Endodermal cell (in vitro differentiated cells): Measurements from ENCODE around the gene CLCA1. TPM values are rescaled to one million over a fixed set of nuclear protein-coding genes. Genes with fewer than 3 reads are reported as not detected.

Experiments
- DNase-seq: peaks from one replicate; pipeline ENCODE4 v3.0.0-alpha.2; 2017
- H3K27ac ChIP-seq: 2 replicates; pipeline ENCODE4 v1.5.1; 2013; ENCODE audit warnings: mild to moderate bottlenecking, low read depth, low read length, moderate library complexity
- H3K27me3 ChIP-seq: 2 replicates; pipeline ENCODE4 v1.6.1; 2013; ENCODE audit warnings: mild to moderate bottlenecking, low read length, moderate library complexity; ENCODE audit not compliant: insufficient read depth, control insufficient read depth, poor library complexity, severe bottlenecking
- H3K36me3 ChIP-seq: 2 replicates; pipeline ENCODE4 v1.7.0; 2013; ENCODE audit warnings: mild to moderate bottlenecking, low read length, moderate library complexity; ENCODE audit not compliant: control insufficient read depth, insufficient read depth
- H3K4me1 ChIP-seq: one replicate; pipeline ENCODE4 v1.7.0; 2013; ENCODE audit warnings: low read length; ENCODE audit not compliant: control insufficient read depth, insufficient read depth
- H3K4me3 ChIP-seq: 2 replicates; pipeline ENCODE4 v1.5.1; 2013; ENCODE audit warnings: mild to moderate bottlenecking, low read length, moderate library complexity
- H3K9ac ChIP-seq: 2 replicates; pipeline ENCODE4 v1.6.1; 2013; ENCODE audit warnings: mild to moderate bottlenecking, low read length, moderate library complexity; ENCODE audit not compliant: poor library complexity, severe bottlenecking; ENCODE audit errors: extremely low read depth
- H3K9me3 ChIP-seq: 2 replicates; pipeline ENCODE4 v1.6.1; 2013; ENCODE audit warnings: mild to moderate bottlenecking, low read length, moderate library complexity; ENCODE audit not compliant: control insufficient read depth
- H3K27ac Mint-ChIP-seq: 2 replicates; pipeline ENCODE4 v1.8.0; 2020; ENCODE audit warnings: mixed read lengths
- H3K27me3 Mint-ChIP-seq: 2 replicates; pipeline ENCODE4 v1.8.0; 2021; ENCODE audit warnings: mild to moderate bottlenecking, mixed read lengths; ENCODE audit not compliant: insufficient read depth
- H3K36me3 Mint-ChIP-seq: 2 replicates; pipeline ENCODE4 v1.8.0; 2020; ENCODE audit warnings: low read depth, mixed read lengths
- H3K4me1 Mint-ChIP-seq: 2 replicates; pipeline ENCODE4 v1.8.0; 2020; ENCODE audit warnings: mixed read lengths
- H3K4me3 Mint-ChIP-seq: 2 replicates; pipeline ENCODE4 v1.8.0; 2020; ENCODE audit warnings: mild to moderate bottlenecking, moderate library complexity, mixed read lengths
- H3K9me3 Mint-ChIP-seq: 2 replicates; pipeline ENCODE4 v1.8.0; 2020; ENCODE audit warnings: mild to moderate bottlenecking, mixed read lengths
- CTCF ChIP-seq: fragments of 200-600 bp; sonication (generic); conservative IDR thresholded peaks from 2 replicates; pipeline ENCODE4 v1.5.0; 2021; ENCODE audit warnings: antibody characterized with exemption, mild to moderate bottlenecking
- WGBS, 2 experiments: methylation state at CpG; one replicate each; pipeline versions ENCODE4 v1.1.5 to v1.1.7; 2013; ENCODE audit warnings: missing lambda C conversion rate in 2 of 2, mixed read lengths in 1 of 2; ENCODE audit not compliant: insufficient coverage in 1 of 2, insufficient read length in 1 of 2; 5-methylcytosine and 5-hydroxymethylcytosine counted together
- total RNA-seq, 2 donors: library from RNA; stranded (reverse); fragmentation: NEBNext Ultra II Directional in 1 of 2; extraction: Animal tissue kit (Norgen Biotek cat#: 25700) in 1 of 2; gene quantifications; 2 replicates in 1 of 2; 3 replicates in 1 of 2; pipeline ENCODE4 v1.2.1, GENCODE V29; 2021

CLCA1 gene
- total RNA-seq, 2 donors from 2014 or later, result 0.24 to 0.60 TPM

- peaks cover 2% of the 10 kb centered on the region for H3K9me3 Mint-ChIP-seq
- Histone ChIP-seq H3K27ac (no peak overlapping the region), H3K27me3 (no peaks in the 10 kb centered on the region), H3K36me3 (no peaks in the 10 kb centered on the region), H3K9ac (no peak overlapping the region), H3K4me3 (no peak overlapping the region), H3K4me1 (no peaks in the 10 kb centered on the region), H3K9me3 (peaks cover 5% of the 10 kb centered on the region)
- H3K4me1 Mint-ChIP-seq, result peaks cover 23% of the 10 kb centered on the region
- H3K27me3 Mint-ChIP-seq, result no peaks in the 10 kb centered on the region
- no peak overlapping the region for H3K27ac Mint-ChIP-seq
- H3K36me3 Mint-ChIP-seq, result no peaks in the 10 kb centered on the region
- DNase-seq, result no peak
- TF ChIP-seq CTCF, result no peak
- 90% methylated on average over 3 of the region's 3 CpGs; no CpG with 5 or more reads in 1 of the 2 experiments for WGBS, 2 experiments
- H3K4me3 Mint-ChIP-seq, result no peak overlapping the region
These were observed 7.2 kb upstream of the CLCA1 start for GRCh38 chr1:86461482-86461881.

GRCh38 chr1:86464819-86465218, 3.9 kb upstream of the CLCA1 start:
- H3K4me1 ChIP-seq, result peaks cover 4% of the 10 kb centered on the region
- Mint-ChIP-seq H3K27ac (no peak overlapping the region), H3K9me3 (peaks cover 2% of the 10 kb centered on the region), H3K27me3 (no peaks in the 10 kb centered on the region), H3K4me1 (peaks cover 42% of the 10 kb centered on the region), H3K36me3 (no peaks in the 10 kb centered on the region), H3K4me3 (no peak overlapping the region)
- no peaks in the 10 kb centered on the region for H3K27me3 ChIP-seq
- H3K9ac ChIP-seq, result no peak overlapping the region
- H3K36me3 ChIP-seq, result no peaks in the 10 kb centered on the region
- WGBS, 2 experiments, result 86 to 100% methylated on average over 1 of the region's 1 CpG
- peaks cover 5% of the 10 kb centered on the region for H3K9me3 ChIP-seq
- no peak for DNase-seq
- no peak for TF ChIP-seq CTCF
- H3K4me3 ChIP-seq, result no peak overlapping the region
- no peak overlapping the region for H3K27ac ChIP-seq

- Mint-ChIP-seq H3K36me3 (no peaks in the 10 kb centered on the region), H3K27ac (no peak overlapping the region), H3K27me3 (peaks cover 5% of the 10 kb centered on the region), H3K4me1 (peaks cover 28% of the 10 kb centered on the region), H3K4me3 (no peak overlapping the region), H3K9me3 (peaks cover 2% of the 10 kb centered on the region)
- H3K4me3 ChIP-seq, result no peak overlapping the region
- 91% methylated on average over 2 of the region's 2 CpGs; no CpG with 5 or more reads in 1 of the 2 experiments for WGBS, 2 experiments
- H3K9me3 ChIP-seq, result peaks cover 5% of the 10 kb centered on the region
- no peak for TF ChIP-seq CTCF
- H3K27ac ChIP-seq, result no peak overlapping the region
- peaks cover 4% of the 10 kb centered on the region for H3K4me1 ChIP-seq
- H3K36me3 ChIP-seq, result no peaks in the 10 kb centered on the region
- H3K27me3 ChIP-seq, result no peaks in the 10 kb centered on the region
- no peak for DNase-seq
- H3K9ac ChIP-seq, result no peak overlapping the region
These were observed 2.5 kb upstream of the CLCA1 start for GRCh38 chr1:86466109-86466844.
